K562 (cell line): Measurements from ENCODE around the gene CRLF2. TPM values are rescaled to one million over a fixed set of nuclear protein-coding genes. Genes with fewer than 3 reads are reported as not detected.

Experiments
- ATAC-seq: fragments of 200-7000 bp; cut with Tn5 transposase; 3 replicates; pipeline ENCODE4 v1.9.1; 2020; ENCODE audit warnings: moderate library complexity
- BruUV-seq: library from RNA; stranded (reverse); fragments of 400-500 nt; replicated peaks from 2 replicates; lab custom pipeline; 2021; lab: Mats Ljungman, UMichigan
- CTCF ChIA-PET: fragments of 300-600 bp; formaldehyde crosslinking; extraction: SDS; loops from one replicate; lab custom pipeline; 2021; ENCODE audit warnings: low intra/inter-chr PET ratio; lab: Yijun Ruan, JAX
- POLR2A ChIA-PET: fragments of 300-600, 350-650 bp; sonication (Branson Sonifier 250); formaldehyde crosslinking; extraction: SDS; loops from one replicate; lab custom pipeline; 2021; ENCODE audit warnings: antibody characterized with exemption, inconsistent platforms; lab: Yijun Ruan, JAX
- DNase-seq, 4 experiments: peaks; one replicate each; pipeline versions ENCODE4 v3.0.0 to v3.0.0-alpha.2; 2011 to 2018; ENCODE audit warnings: low spot score in 3 of 4, mixed read lengths in 3 of 4; ENCODE audit errors: extremely low read depth in 1 of 4
- FAIRE-seq: peaks from 2 replicates; lab custom pipeline; 2011; peaks lifted over from hg19 to GRCh38; lab: Jason Lieb, UNC
- H2AFZ ChIP-seq: 2 replicates; pipeline ENCODE4 v1.6.0; 2011; ENCODE audit warnings: low read depth, low read length, control low read depth, inconsistent platforms
- H3K27ac ChIP-seq: fragments of 200-600 bp; 3 replicates; pipeline ENCODE4 v1.8.0; 2011; ENCODE audit warnings: low read depth, mild to moderate bottlenecking, control low read depth, inconsistent platforms, low read length, moderate library complexity, mixed read lengths; ENCODE audit errors: extremely low read depth
- H3K27me3 ChIP-seq, 2 experiments: fragments of 300-600 bp in 1 of 2; 2 replicates in 1 of 2; 3 replicates in 1 of 2; pipeline versions ENCODE4 v1.6.0 to v1.8.0; 2011; ENCODE audit warnings: inconsistent platforms in 2 of 2, low read length in 2 of 2, mild to moderate bottlenecking in 1 of 2, mixed read lengths in 1 of 2, moderate library complexity in 1 of 2; ENCODE audit not compliant: control insufficient read depth in 2 of 2, insufficient read depth in 2 of 2
- H3K36me3 ChIP-seq: fragments of 300-600 bp; 3 replicates; pipeline ENCODE4 v1.8.0; 2011; ENCODE audit warnings: mild to moderate bottlenecking, low read length, inconsistent platforms; ENCODE audit not compliant: control insufficient read depth, insufficient read depth
- H3K4me1 ChIP-seq, 2 experiments: fragments of 200-600 bp in 1 of 2; replicated peaks in 1 of 2; 2 replicates in 1 of 2; 3 replicates in 1 of 2; pipeline versions ENCODE4 v1.5.1 to v1.8.0; 2011; ENCODE audit warnings: inconsistent platforms in 2 of 2, low read length in 2 of 2, mild to moderate bottlenecking in 1 of 2, mixed read lengths in 1 of 2, moderate library complexity in 1 of 2; ENCODE audit not compliant: control insufficient read depth in 2 of 2, insufficient read depth in 2 of 2
- H3K4me2 ChIP-seq: 2 replicates; pipeline ENCODE4 v1.6.1; 2011; ENCODE audit warnings: low read length, control low read depth, inconsistent platforms, mixed read lengths; ENCODE audit not compliant: insufficient read depth
- H3K4me3 ChIP-seq: fragments of 200-600 bp; sonication (generic), shearing (Covaris generic); 2 replicates; pipeline ENCODE4 v1.5.1; 2016; ENCODE audit warnings: control low read depth, inconsistent platforms
- H3K79me2 ChIP-seq: fragments of 200-600 bp; 3 replicates; pipeline ENCODE4 v1.8.0; 2011; ENCODE audit warnings: low read length, inconsistent platforms; ENCODE audit not compliant: control insufficient read depth, insufficient read depth
- H3K9ac ChIP-seq, 2 experiments: 2 replicates each; pipeline versions ENCODE4 v1.6.0 to v1.6.1; 2011; ENCODE audit warnings: low read depth in 2 of 2, low read length in 2 of 2, control low read depth in 1 of 2, inconsistent platforms in 1 of 2, mild to moderate bottlenecking in 1 of 2, mixed read lengths in 1 of 2; ENCODE audit not compliant: insufficient read depth in 1 of 2
- H3K9me1 ChIP-seq: one replicate; pipeline ENCODE4 v1.6.0; 2011; ENCODE audit warnings: inconsistent platforms, mild to moderate bottlenecking, low read length, moderate library complexity; ENCODE audit not compliant: control insufficient read depth, insufficient read depth
- H3K9me3 ChIP-seq: replicated peaks from 2 replicates; pipeline ENCODE4 v1.5.1; 2011; ENCODE audit warnings: low read depth, low read length, inconsistent platforms; ENCODE audit not compliant: control insufficient read depth, insufficient read depth
- H4K20me1 ChIP-seq: replicated peaks from 2 replicates; pipeline ENCODE4 v1.6.1; 2011; ENCODE audit warnings: low read length, inconsistent platforms, mixed read lengths; ENCODE audit not compliant: control insufficient read depth, insufficient read depth
- CUX1 ChIP-seq: fragments of 200-800 bp; sonication (Bioruptor generic); IDR thresholded peaks from 2 replicates; pipeline ENCODE4 v1.6.1; 2016; ENCODE audit warnings: missing genetic modification characterization, missing compliant biosample characterization
- DACH1 ChIP-seq: fragments of 450-650 bp; IDR thresholded peaks from 2 replicates; pipeline ENCODE4 v1.6.1; 2018; ENCODE audit not compliant: partially characterized antibody
- EWSR1 ChIP-seq: fragments of 450-650 bp; IDR thresholded peaks from 2 replicates; pipeline ENCODE4 v1.6.1; 2018; ENCODE audit warnings: borderline replicate concordance, mild to moderate bottlenecking, low read depth, moderate library complexity; ENCODE audit not compliant: partially characterized antibody
- GTF2B ChIP-seq: IDR thresholded peaks from 2 replicates; pipeline ENCODE4 v1.6.1; 2011; ENCODE audit not compliant: insufficient read length; ENCODE audit errors: extremely low read depth
- HDAC1 ChIP-seq, 2 experiments: fragments of 450-650 bp; IDR thresholded peaks; 2 replicates each; pipeline ENCODE4 v1.6.1; 2016 to 2017; ENCODE audit warnings: inconsistent platforms in 1 of 2, mild to moderate bottlenecking in 1 of 2, moderate library complexity in 1 of 2
- HMG20A ChIP-seq: fragments of 450-650 bp; formaldehyde crosslinking; conservative IDR thresholded peaks from 2 replicates; pipeline ENCODE4 v1.4.0; 2020; ENCODE audit warnings: mild to moderate bottlenecking, mixed read lengths
- HNRNPUL1 ChIP-seq: fragments of 200-400 bp; formaldehyde crosslinking; IDR thresholded peaks from 2 replicates; pipeline ENCODE4 v1.6.1; 2017; ENCODE audit warnings: low read length
- KAT7 ChIP-seq: sonication (generic); formaldehyde crosslinking; IDR thresholded peaks from 2 replicates; pipeline ENCODE4 v1.8.0; 2022; ENCODE audit warnings: missing genetic modification reagents, mild to moderate bottlenecking, borderline replicate concordance
- MTA2 ChIP-seq: fragments of 450-650 bp; IDR thresholded peaks from 2 replicates; pipeline ENCODE4 v1.6.1; 2016; ENCODE audit warnings: low read depth
- RFX5 ChIP-seq: IDR thresholded peaks from 2 replicates; pipeline ENCODE4 v1.6.1; 2011; ENCODE audit warnings: low read depth, mild to moderate bottlenecking, improper control_type of control experiment, low read length
- YY1 ChIP-seq, 3 experiments: IDR thresholded peaks; 2 replicates each; pipeline ENCODE4 v1.6.1; 2011; ENCODE audit warnings: low read length in 2 of 3, mild to moderate bottlenecking in 2 of 3, moderate library complexity in 2 of 3, borderline replicate concordance in 1 of 3, control low read depth in 1 of 3, low read depth in 1 of 3; ENCODE audit not compliant: insufficient read depth in 3 of 3, insufficient replicate concordance in 2 of 3, control insufficient read depth in 1 of 3, insufficient read length in 1 of 3; ENCODE audit errors: extremely low read depth in 1 of 3
- ZBTB17 ChIP-seq: fragments of 450-650 bp; formaldehyde crosslinking; IDR thresholded peaks from 2 replicates; pipeline ENCODE4 v1.4.0; 2020; ENCODE audit warnings: mild to moderate bottlenecking
- ZFX ChIP-seq: sonication (generic); formaldehyde crosslinking; IDR thresholded peaks from 2 replicates; pipeline ENCODE4 v1.8.0; 2022; ENCODE audit warnings: mild to moderate bottlenecking, missing genetic modification reagents, moderate library complexity
- ZNF224 ChIP-seq: sonication (generic); formaldehyde crosslinking; IDR thresholded peaks from 2 replicates; pipeline ENCODE4 v1.8.0; 2022; ENCODE audit warnings: mild to moderate bottlenecking, missing genetic modification reagents
- ZNF785 ChIP-seq: fragments of 250-450 bp; sonication (Bioruptor Pico); IDR thresholded peaks from 2 replicates; pipeline ENCODE4 v1.4.0; 2020; ENCODE audit warnings: mild to moderate bottlenecking
- ZZZ3 ChIP-seq: fragments of 450-650 bp; IDR thresholded peaks from 2 replicates; pipeline ENCODE4 v1.6.1; 2016; ENCODE audit warnings: antibody characterized with exemption, mild to moderate bottlenecking, moderate library complexity
- WGBS: fragments of 100-300 bp; shearing (Covaris generic); methylation state at CpG from one replicate; pipeline ENCODE4 v1.1.6; 2016; ENCODE audit warnings: low coverage, mixed read lengths; ENCODE audit not compliant: insufficient coverage; ENCODE audit errors: missing lambda C conversion rate; 5-methylcytosine and 5-hydroxymethylcytosine counted together
- in situ Hi-C: fragments of 300-500 bp; cut with MboI; formaldehyde crosslinking; loops from 4 replicates; pipeline ENCODE4 v1.15.0; 2018; ENCODE audit warnings: inconsistent platforms, mixed read lengths
- intact Hi-C: fragments of 100-400 bp; cut with micrococcal nuclease; formaldehyde crosslinking; loops from 2 replicates; pipeline ENCODE4 v1.14.2; 2022
- polyA plus RNA-seq, 8 experiments: library from polyadenylated mRNA; depleted of rRNA in 4 of 8; stranded (reverse) in 5 of 8; unstranded in 3 of 8; fragments of >200 nt; fragmentation: Nextera tagmentation in 2 of 8; fragmentation: Illumina TruSeq in 1 of 8; extraction: Ambion mirVana in 2 of 8; extraction: Trizol in 1 of 8; gene quantifications; 2 replicates each; pipeline versions ENCODE4 v1.2.1 to v1.2.3, GENCODE V29; 2011 to 2014; ENCODE audit warnings: inconsistent platforms in 1 of 8, missing spikeins in 1 of 8
- total RNA-seq, 7 experiments: library from RNA; depleted of rRNA in 6 of 7; stranded (reverse); fragments of >200 nt in 6 of 7; fragmentation: Illumina TruSeq in 2 of 7; extraction: Trizol in 2 of 7; gene quantifications; 2 replicates each; pipeline versions ENCODE4 v1.2.1 to v1.2.3, GENCODE V29; 2011 to 2021; ENCODE audit warnings: low replicate concordance in 1 of 7
- TF ChIP-seq, protein P1 (sequence below): IDR thresholded peaks from 2 replicates; pipeline ENCODE4 v1.6.1; 2016; ENCODE audit warnings: missing genetic modification characterization, missing compliant biosample characterization

CRLF2 gene
- total and polyA plus RNA-seq, 9 of the 15 experiments (the other 6 are each of a cell fraction or from before 2014, with no cell fraction given): not detected

- Histone ChIP-seq H3K36me3 (no peaks in the 10 kb centered on the region), H3K9me1 (no peaks in the 10 kb centered on the region), H3K9ac (no peak overlapping the region), H3K4me1 (no peaks in the 10 kb centered on the region), H4K20me1 (no peaks in the 10 kb centered on the region), H2AFZ (no peak overlapping the region), H3K27me3 (no peaks in the 10 kb centered on the region; a peak in 1 of 5 replicates), H3K79me2 (no peaks in the 10 kb centered on the region), H3K4me3 (no peak overlapping the region), H3K4me2 (no peak overlapping the region), H3K9me3 (no peaks in the 10 kb centered on the region), H3K27ac (no peak overlapping the region)
- no TSS peak for BruUV-seq
- intact Hi-C loops (no loop called here), in situ Hi-C loops (no loop called here)
- POLR2A ChIA-PET: no interaction called here
- no peak for FAIRE-seq
- DNase-seq: no peak
- under 1% methylated on average over 8 of the region's 10 CpGs for WGBS
- CTCF ChIA-PET: no interaction called here
- ATAC-seq: no peak
- no peak for TF ChIP-seq EWSR1
- no peak for TF ChIP-seq YY1 (IDR thresholded peaks at IDR 0.05; ENCODE audit: borderline replicate concordance in 1 of 3, control insufficient read depth in 1 of 3, extremely low read depth in 1 of 3, insufficient read depth in 3 of 3, insufficient read length in 1 of 3, insufficient replicate concordance in 2 of 3, low read depth in 1 of 3, low read length in 2 of 3)
- no peak for TF ChIP-seq ZBTB17 (CRISPR knock-in tag)
- no peak for TF ChIP-seq ZFX
- TF ChIP-seq RFX5: no peak
- no peak for TF ChIP-seq ZNF224 (CRISPR knock-in tag)
- no peak for TF ChIP-seq MTA2
- no peak for TF ChIP-seq ZZZ3
- no peak for TF ChIP-seq HDAC1 (IDR thresholded peaks at IDR 0.05)
- no peak for TF ChIP-seq ZNF785 (CRISPR knock-in tag)
- TF ChIP-seq, protein P1, sequence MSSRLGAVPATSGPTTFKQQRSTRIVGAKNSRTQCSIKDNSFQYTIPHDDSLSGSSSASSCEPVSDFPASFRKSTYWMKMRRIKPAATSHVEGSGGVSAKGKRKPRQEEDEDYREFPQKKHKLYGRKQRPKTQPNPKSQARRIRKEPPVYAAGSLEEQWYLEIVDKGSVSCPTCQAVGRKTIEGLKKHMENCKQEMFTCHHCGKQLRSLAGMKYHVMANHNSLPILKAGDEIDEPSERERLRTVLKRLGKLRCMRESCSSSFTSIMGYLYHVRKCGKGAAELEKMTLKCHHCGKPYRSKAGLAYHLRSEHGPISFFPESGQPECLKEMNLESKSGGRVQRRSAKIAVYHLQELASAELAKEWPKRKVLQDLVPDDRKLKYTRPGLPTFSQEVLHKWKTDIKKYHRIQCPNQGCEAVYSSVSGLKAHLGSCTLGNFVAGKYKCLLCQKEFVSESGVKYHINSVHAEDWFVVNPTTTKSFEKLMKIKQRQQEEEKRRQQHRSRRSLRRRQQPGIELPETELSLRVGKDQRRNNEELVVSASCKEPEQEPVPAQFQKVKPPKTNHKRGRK: no peak
- no peak for TF ChIP-seq HMG20A (CRISPR knock-in tag)
- TF ChIP-seq HNRNPUL1: no peak
- TF ChIP-seq CUX1: no peak
- no peak for TF ChIP-seq DACH1
- no peak for TF ChIP-seq GTF2B
- TF ChIP-seq KAT7: no peak
These were observed 16.0 kb downstream of the CRLF2 start for GRCh38 chrX:1196436-1196835.
